HFF-Myc (cell line): ENCODE results near the gene RPL41.

Experiments used
- DNase-seq: peaks from one replicate; pipeline ENCODE4 v3.0.0-alpha.2; 2011; ENCODE audit warnings: low read depth; ENCODE audit errors: extremely low read depth
- H3K4me3 ChIP-seq: replicated peaks from 2 replicates; pipeline ENCODE4 v1.5.1; 2011; ENCODE audit warnings: low read depth, mild to moderate bottlenecking, control low read depth, low read length
- TF ChIP-seq, protein P1 (sequence below): IDR thresholded peaks from 2 replicates; pipeline ENCODE4 v1.5.1; 2012; ENCODE audit warnings: mild to moderate bottlenecking, low read depth, low read length, control low read depth; ENCODE audit errors: missing control alignments

RPL41 gene

DNA sequence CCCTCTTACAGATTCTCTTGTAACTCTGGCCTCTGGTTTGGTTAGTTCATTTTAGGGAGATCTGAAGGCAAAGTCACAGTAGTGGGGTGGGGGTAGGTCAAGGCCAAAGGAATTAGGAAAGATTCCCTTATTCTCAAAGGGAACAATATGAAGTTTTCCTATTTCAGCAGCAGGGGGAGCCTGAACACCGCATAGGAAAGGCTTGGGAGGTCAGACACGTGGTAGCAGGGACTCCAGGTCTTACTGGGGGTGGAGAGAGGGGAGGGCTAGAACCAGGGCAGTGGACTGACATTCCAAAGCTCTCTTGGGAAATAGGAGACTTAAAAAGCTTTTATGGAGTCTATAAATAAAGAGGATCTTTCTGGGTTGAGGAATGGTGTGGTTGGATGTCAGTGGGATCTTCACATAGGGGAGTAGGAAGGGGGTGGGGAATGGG is 2.9 kb downstream of the RPL41 start:
- peak overlapping the region; percentile 83 for H3K4me3 ChIP-seq
- TF ChIP-seq, protein P1, sequence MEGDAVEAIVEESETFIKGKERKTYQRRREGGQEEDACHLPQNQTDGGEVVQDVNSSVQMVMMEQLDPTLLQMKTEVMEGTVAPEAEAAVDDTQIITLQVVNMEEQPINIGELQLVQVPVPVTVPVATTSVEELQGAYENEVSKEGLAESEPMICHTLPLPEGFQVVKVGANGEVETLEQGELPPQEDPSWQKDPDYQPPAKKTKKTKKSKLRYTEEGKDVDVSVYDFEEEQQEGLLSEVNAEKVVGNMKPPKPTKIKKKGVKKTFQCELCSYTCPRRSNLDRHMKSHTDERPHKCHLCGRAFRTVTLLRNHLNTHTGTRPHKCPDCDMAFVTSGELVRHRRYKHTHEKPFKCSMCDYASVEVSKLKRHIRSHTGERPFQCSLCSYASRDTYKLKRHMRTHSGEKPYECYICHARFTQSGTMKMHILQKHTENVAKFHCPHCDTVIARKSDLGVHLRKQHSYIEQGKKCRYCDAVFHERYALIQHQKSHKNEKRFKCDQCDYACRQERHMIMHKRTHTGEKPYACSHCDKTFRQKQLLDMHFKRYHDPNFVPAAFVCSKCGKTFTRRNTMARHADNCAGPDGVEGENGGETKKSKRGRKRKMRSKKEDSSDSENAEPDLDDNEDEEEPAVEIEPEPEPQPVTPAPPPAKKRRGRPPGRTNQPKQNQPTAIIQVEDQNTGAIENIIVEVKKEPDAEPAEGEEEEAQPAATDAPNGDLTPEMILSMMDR, result peak; percentile 79
- peak; percentile 92 for DNase-seq

DNA sequence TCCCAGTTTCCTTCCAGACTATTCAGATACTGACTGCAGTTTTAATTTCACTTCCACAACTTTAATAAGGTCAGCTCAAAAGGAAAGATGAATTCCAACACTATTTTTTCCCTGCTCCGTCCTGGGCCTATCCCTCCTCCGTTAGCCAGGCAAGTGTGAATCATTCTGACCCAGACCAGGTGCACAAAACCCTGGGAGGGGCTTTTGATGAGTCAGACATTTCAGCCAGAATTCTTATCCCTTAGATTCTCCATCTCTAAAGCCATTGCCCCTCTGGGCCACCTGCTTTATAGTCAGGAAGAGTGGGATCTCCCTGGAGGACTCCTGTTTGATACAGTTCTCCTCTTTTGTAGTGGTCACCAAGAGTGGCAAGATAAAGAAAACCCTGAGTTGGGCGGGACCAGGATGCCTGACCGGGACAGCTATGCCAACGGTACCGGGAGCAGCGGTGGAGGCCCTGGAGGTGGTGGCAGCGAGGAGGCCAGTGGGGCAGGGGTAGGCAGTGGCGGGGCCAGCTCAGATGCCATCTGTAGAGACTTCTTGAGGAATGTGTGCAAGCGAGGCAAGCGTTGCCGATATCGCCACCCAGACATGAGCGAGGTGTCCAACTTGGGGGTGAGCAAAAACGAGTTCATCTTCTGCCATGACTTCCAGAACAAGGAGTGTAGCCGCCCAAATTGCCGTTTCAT is 3.9 kb downstream of the RPL41 start:
- H3K4me3 ChIP-seq, result no peak overlapping the region
- TF ChIP-seq, protein P1, result no peak

DNA sequence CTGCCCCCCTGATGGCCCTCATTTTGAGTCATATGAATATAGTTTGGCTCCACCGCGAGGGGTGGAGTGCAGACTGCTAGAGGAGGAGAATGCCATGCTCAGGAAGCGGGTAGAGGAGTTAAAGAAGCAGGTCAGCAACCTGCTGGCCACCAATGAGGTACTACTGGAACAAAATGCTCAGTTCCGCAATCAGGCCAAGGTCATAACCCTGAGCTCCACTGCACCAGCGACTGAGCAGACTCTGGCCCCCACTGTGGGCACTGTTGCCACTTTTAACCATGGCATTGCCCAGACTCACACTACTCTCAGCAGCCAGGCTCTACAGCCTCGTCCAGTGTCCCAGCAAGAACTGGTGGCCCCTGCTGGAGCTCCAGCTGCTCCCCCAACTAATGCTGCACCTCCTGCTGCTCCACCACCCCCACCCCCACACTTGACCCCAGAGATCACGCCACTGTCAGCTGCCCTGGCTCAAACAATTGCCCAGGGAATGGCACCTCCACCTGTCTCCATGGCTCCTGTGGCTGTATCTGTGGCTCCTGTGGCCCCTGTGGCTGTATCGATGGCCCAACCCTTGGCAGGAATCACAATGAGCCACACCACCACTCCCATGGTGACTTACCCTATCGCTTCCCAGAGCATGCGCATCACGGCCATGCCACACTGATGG is 4.9 kb downstream of the RPL41 start:
- no peak overlapping the region for H3K4me3 ChIP-seq
- TF ChIP-seq, protein P1, result no peak

More for the DNA sequence above, 3.9 kb downstream of the RPL41 start:
- DNase-seq, result no peak

DNA sequence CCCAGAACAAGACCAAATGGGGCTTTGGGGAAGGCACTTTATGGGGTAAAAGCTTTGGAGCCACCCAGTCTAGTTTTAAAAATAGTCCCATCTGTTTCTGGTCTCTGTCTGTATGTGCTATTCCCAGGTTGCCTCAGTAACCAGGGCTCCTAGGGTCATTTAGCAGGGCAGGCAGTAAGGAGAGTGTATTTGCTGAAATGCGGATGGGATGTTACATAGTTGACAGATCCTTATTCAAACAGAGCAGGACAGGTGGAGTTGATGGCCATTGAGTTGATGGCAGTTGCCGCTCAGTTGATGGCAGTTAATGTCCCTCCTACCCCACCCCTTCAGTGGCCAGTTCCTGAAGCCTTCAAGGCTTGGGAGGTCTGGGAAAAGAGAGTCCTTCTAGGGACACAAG is 6.2 kb downstream of the RPL41 start:
- TF ChIP-seq, protein P1, result no peak
- DNase-seq, result no peak

More for the DNA sequence above, 4.9 kb downstream of the RPL41 start:
- no peak for DNase-seq

DNA sequence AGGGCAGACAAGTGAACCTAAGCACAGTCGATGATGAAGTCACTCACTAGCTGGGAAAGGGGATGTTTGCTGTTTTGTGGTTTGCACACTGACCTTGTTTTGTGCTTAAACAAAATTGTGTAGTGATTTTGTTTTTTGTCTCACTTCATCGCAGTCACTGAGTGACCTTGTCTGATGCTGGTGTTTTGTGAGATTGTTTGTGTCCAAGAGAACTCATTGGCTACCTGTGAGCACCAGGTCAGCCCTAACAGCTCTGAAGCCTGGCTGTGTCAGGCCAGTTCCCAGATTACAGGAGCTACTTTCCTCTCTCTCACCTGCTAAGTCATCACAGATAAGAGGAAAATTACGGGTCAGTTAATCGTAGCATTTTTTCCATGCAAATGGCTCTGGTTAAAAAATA is 7.7 kb downstream of the RPL41 start:
- DNase-seq, result no peak
- no peak overlapping the region for H3K4me3 ChIP-seq
- TF ChIP-seq, protein P1, result no peak

More for the DNA sequence above, 6.2 kb downstream of the RPL41 start:
- H3K4me3 ChIP-seq, result no peak overlapping the region

DNA sequence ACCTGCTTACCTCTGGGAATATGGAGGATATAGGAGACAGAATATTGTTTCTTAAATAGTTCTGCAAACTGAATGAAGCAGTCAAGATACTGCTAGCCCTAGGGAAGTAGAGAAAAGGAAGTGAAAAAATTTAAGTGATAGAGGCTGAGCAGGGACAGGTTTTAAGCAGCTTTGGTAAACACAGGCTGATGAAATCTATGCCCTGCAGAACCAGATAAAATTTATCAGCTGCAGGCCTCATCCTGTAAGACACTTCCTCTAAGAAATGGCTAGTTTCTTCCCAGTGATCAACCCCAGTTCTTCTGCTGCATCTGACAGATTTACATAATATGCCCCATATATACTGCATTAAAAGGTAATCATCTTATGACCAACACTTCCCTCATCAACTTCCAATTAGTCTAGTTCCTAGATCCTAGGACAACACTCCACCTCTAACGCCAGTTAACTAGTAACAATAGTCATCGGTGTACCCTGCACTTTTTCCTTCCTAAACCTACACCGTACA is 10.4 kb downstream of the RPL41 start:
- H3K4me3 ChIP-seq, result peak overlapping the region; percentile 40; the same call in 1 of the 2 replicates
- no peak for DNase-seq
- TF ChIP-seq, protein P1, result no peak
